HepG2 (cell line): ENCODE results near the gene FRK. TPM values are rescaled to one million over a fixed set of nuclear protein-coding genes. Genes with fewer than 3 reads are reported as not detected.
A peak's percentile ranks its signal among the peaks of the same experiment; 100 is the strongest.

Experiments
- ATAC-seq: fragments of 200-7000 bp; cut with Tn5 transposase; 3 replicates; pipeline ENCODE4 v1.9.1; 2020; ENCODE audit warnings: mild to moderate bottlenecking, moderate library complexity
- BruUV-seq: library from RNA; stranded (reverse); fragments of 400-500 nt; replicated peaks from 2 replicates; lab custom pipeline; 2021; lab: Mats Ljungman, UMichigan
- CTCF ChIA-PET: fragments of 300-600 bp; formaldehyde crosslinking; extraction: SDS; loops from one replicate; lab custom pipeline; 2021; ENCODE audit warnings: low total read pairs, inconsistent platforms, low intra/inter-chr PET ratio; lab: Yijun Ruan, JAX
- POLR2A ChIA-PET: fragments of 350-600 bp; sonication (Branson Sonifier 250); formaldehyde crosslinking; loops from one replicate; lab custom pipeline; 2020; ENCODE audit warnings: antibody characterized with exemption, inconsistent platforms; lab: Yijun Ruan, JAX
- DNase-seq: peaks from one replicate; pipeline ENCODE4 v3.0.0-alpha.2; 2015; ENCODE audit warnings: low spot score
- FAIRE-seq: peaks from 3 replicates; lab custom pipeline; 2011; peaks lifted over from hg19 to GRCh38; lab: Jason Lieb, UNC
- H2AFZ ChIP-seq: one replicate; pipeline ENCODE4 v1.6.1; 2011; ENCODE audit warnings: low read length, inconsistent platforms
- H3K27ac ChIP-seq: fragments of 300-600 bp; 3 replicates; pipeline ENCODE4 v1.8.0; 2011; ENCODE audit warnings: mixed run types, mild to moderate bottlenecking, mixed read lengths, low read length, inconsistent platforms; ENCODE audit not compliant: insufficient read depth; ENCODE audit errors: extremely low read length
- H3K27me3 ChIP-seq, 2 experiments: fragments of 200-600 bp in 1 of 2; 2 replicates in 1 of 2; 3 replicates in 1 of 2; pipeline versions ENCODE4 v1.6.0 to v1.8.0; 2011; ENCODE audit warnings: low read length in 2 of 2, mild to moderate bottlenecking in 2 of 2, moderate library complexity in 2 of 2, inconsistent platforms in 1 of 2; ENCODE audit not compliant: insufficient read depth in 2 of 2, control insufficient read depth in 1 of 2
- H3K36me3 ChIP-seq, 2 experiments: fragments of 200-600 bp in 1 of 2; replicated peaks in 1 of 2; 2 replicates in 1 of 2; 3 replicates in 1 of 2; pipeline versions ENCODE4 v1.5.1 to v1.8.0; 2011; ENCODE audit warnings: low read length in 2 of 2, inconsistent platforms in 1 of 2; ENCODE audit not compliant: insufficient read depth in 2 of 2, control insufficient read depth in 1 of 2
- H3K4me1 ChIP-seq: 2 replicates; pipeline ENCODE4 v1.5.1; 2012; ENCODE audit warnings: low read length, inconsistent platforms; ENCODE audit not compliant: insufficient read depth
- H3K4me2 ChIP-seq: 2 replicates; pipeline ENCODE4 v1.6.0; 2011; ENCODE audit warnings: low read depth, low read length, inconsistent platforms
- H3K4me3 ChIP-seq, 3 experiments: fragments of 200-600 bp in 1 of 3; sonication (generic), shearing (Covaris generic) in 1 of 3; replicated peaks in 1 of 3; 2 replicates each; pipeline ENCODE4 v1.5.1; 2011 to 2016; ENCODE audit warnings: low read length in 3 of 3, inconsistent platforms in 2 of 3, low read depth in 2 of 3, mild to moderate bottlenecking in 2 of 3, control low read depth in 1 of 3, mixed read lengths in 1 of 3; ENCODE audit not compliant: insufficient read depth in 1 of 3
- H3K79me2 ChIP-seq: one replicate; pipeline ENCODE4 v1.6.1; 2011; ENCODE audit warnings: low read length, inconsistent platforms; ENCODE audit not compliant: insufficient read depth
- H3K9ac ChIP-seq: 2 replicates; pipeline ENCODE4 v1.6.0; 2011; ENCODE audit warnings: mild to moderate bottlenecking, low read depth, low read length, inconsistent platforms; ENCODE audit not compliant: insufficient read depth
- H3K9me3 ChIP-seq: 2 replicates; pipeline ENCODE4 v1.5.1; 2012; ENCODE audit warnings: mild to moderate bottlenecking, low read length
- H4K20me1 ChIP-seq: 2 replicates; pipeline ENCODE4 v1.6.0; 2011; ENCODE audit warnings: inconsistent platforms, mild to moderate bottlenecking, low read length, moderate library complexity; ENCODE audit not compliant: insufficient read depth
- BCL6 ChIP-seq: IDR thresholded peaks from 2 replicates; pipeline ENCODE4 v1.6.1; 2016; ENCODE audit warnings: missing genetic modification reagents, missing compliant biosample characterization
- CBFB ChIP-seq: sonication (generic); formaldehyde crosslinking; IDR thresholded peaks from 2 replicates; pipeline ENCODE4 v1.4.0; 2020; ENCODE audit warnings: missing genetic modification reagents
- EP300 ChIP-seq, 3 experiments: sonication (generic) in 1 of 3; formaldehyde crosslinking in 1 of 3; IDR thresholded peaks; 2 replicates each; pipeline versions ENCODE4 v1.5.1 to v1.6.1; 2011 to 2020; ENCODE audit warnings: low read depth in 2 of 3, low read length in 2 of 3, borderline replicate concordance in 1 of 3, improper control_type of control experiment in 1 of 3, mild to moderate bottlenecking in 1 of 3, missing genetic modification reagents in 1 of 3, moderate library complexity in 1 of 3
- FOSL2 ChIP-seq: sonication (generic); formaldehyde crosslinking; IDR thresholded peaks from 2 replicates; pipeline ENCODE4 v1.4.0; 2020; ENCODE audit warnings: missing genetic modification reagents
- FOXA1 ChIP-seq, 2 experiments: fragments of 450-650 bp in 1 of 2; sonication (generic) in 1 of 2; formaldehyde crosslinking in 1 of 2; IDR thresholded peaks; 2 replicates each; pipeline versions ENCODE4 v1.4.0 to v1.6.1; 2016 to 2020; ENCODE audit warnings: missing genetic modification reagents in 1 of 2
- FOXA3 ChIP-seq: IDR thresholded peaks from 2 replicates; pipeline ENCODE4 v1.6.1; 2016; ENCODE audit warnings: missing genetic modification reagents, missing compliant biosample characterization
- JUN ChIP-seq: sonication (generic); formaldehyde crosslinking; IDR thresholded peaks from 2 replicates; pipeline ENCODE4 v1.4.0; 2020; ENCODE audit warnings: mild to moderate bottlenecking, missing genetic modification reagents
- JUND ChIP-seq: sonication (generic); formaldehyde crosslinking; IDR thresholded peaks from 2 replicates; pipeline ENCODE4 v1.8.0; 2022; ENCODE audit warnings: mild to moderate bottlenecking, missing genetic modification reagents
- MXI1 ChIP-seq: IDR thresholded peaks from 3 replicates; pipeline ENCODE4 v1.6.1; 2012; ENCODE audit warnings: low read depth, low read length, inconsistent platforms, borderline replicate concordance
- NCOR1 ChIP-seq: fragments of 200-600 bp; sonication (generic); IDR thresholded peaks from 2 replicates; pipeline ENCODE4 v1.7.0; 2017; ENCODE audit warnings: antibody characterized with exemption, low read length, borderline replicate concordance
- POLR2AphosphoS5 ChIP-seq: IDR thresholded peaks from 2 replicates; pipeline ENCODE4 v1.6.1; 2012; ENCODE audit warnings: low read depth, low read length
- SMARCE1 ChIP-seq: fragments of 450-650 bp; IDR thresholded peaks from 2 replicates; pipeline ENCODE4 v1.6.1; 2017; ENCODE audit warnings: borderline replicate concordance
- SMC3 ChIP-seq: IDR thresholded peaks from 2 replicates; pipeline ENCODE4 v1.6.1; 2011; ENCODE audit warnings: low read length, improper control_type of control experiment
- SNRNP70 ChIP-seq: fragments of 200-400 bp; formaldehyde crosslinking; IDR thresholded peaks from 2 replicates; pipeline ENCODE4 v1.6.1; 2017; ENCODE audit warnings: mild to moderate bottlenecking, low read depth, low read length, moderate library complexity
- SP5 ChIP-seq: IDR thresholded peaks from 2 replicates; pipeline ENCODE4 v1.6.1; 2016; ENCODE audit warnings: low read depth, borderline replicate concordance
- SYNCRIP ChIP-seq: fragments of 200-400 bp; formaldehyde crosslinking; IDR thresholded peaks from 2 replicates; pipeline ENCODE4 v1.6.1; 2018; ENCODE audit warnings: mild to moderate bottlenecking, low read depth, low read length; ENCODE audit not compliant: insufficient read depth
- TAF15 ChIP-seq: fragments of 200-400 bp; formaldehyde crosslinking; IDR thresholded peaks from one replicate; pipeline ENCODE4 v1.6.1; 2018; ENCODE audit warnings: mild to moderate bottlenecking, low read depth, low read length; ENCODE audit not compliant: poor library complexity, severe bottlenecking
- ZNF17 ChIP-seq: sonication (generic); formaldehyde crosslinking; IDR thresholded peaks from 2 replicates; pipeline ENCODE4 v1.5.0; 2020; ENCODE audit warnings: mild to moderate bottlenecking, missing genetic modification reagents
- ZNF7 ChIP-seq: IDR thresholded peaks from 2 replicates; pipeline ENCODE4 v1.6.1; 2016; ENCODE audit warnings: missing biosample characterization, missing genetic modification reagents
- ZNF781 ChIP-seq: sonication (generic); formaldehyde crosslinking; IDR thresholded peaks from 2 replicates; pipeline ENCODE4 v1.5.1; 2020; ENCODE audit warnings: borderline replicate concordance, mild to moderate bottlenecking, missing genetic modification reagents; ENCODE audit errors: not compliant biosample characterization
- WGBS: methylation state at CpG from one replicate; pipeline ENCODE4 v1.1.6; 2017; ENCODE audit warnings: low lambda C conversion rate; 5-methylcytosine and 5-hydroxymethylcytosine counted together
- in situ Hi-C: cut with HindIII; loops from 2 replicates; pipeline ENCODE4 v1.10.0; 2017; ENCODE audit warnings: low pct_unique_long_range_greater_than_20kb; ENCODE audit not compliant: extremely low pct_ligation_motif_present
- intact Hi-C: fragments of 100-400 bp; cut with micrococcal nuclease; formaldehyde crosslinking; loops from one replicate; pipeline ENCODE4 v1.10.0; 2022; ENCODE audit not compliant: unreplicated experiment
- polyA plus RNA-seq, 8 experiments: library from polyadenylated mRNA; depleted of rRNA in 3 of 8; stranded (reverse) in 7 of 8; unstranded in 1 of 8; fragments of >200 nt; fragmentation: Illumina TruSeq in 4 of 8; extraction: Trizol in 4 of 8; gene quantifications; 2 replicates each; pipeline versions ENCODE4 v1.2.1 to v1.2.3, GENCODE V29; 2011 to 2016; ENCODE audit warnings: low read depth in 4 of 8, missing spikeins in 1 of 8, mixed read lengths in 1 of 8; ENCODE audit not compliant: insufficient read depth in 1 of 8
- total RNA-seq, 5 experiments: library from RNA; depleted of rRNA; stranded (reverse); fragments of >200 nt; fragmentation: Illumina TruSeq; extraction: Trizol; gene quantifications; 2 replicates each; pipeline ENCODE4 v1.2.3, GENCODE V29; 2016; ENCODE audit warnings: low read depth in 1 of 5
- TF ChIP-seq, protein P1 (sequence below): IDR thresholded peaks from 2 replicates; pipeline ENCODE4 v1.4.0; 2020; ENCODE audit warnings: mild to moderate bottlenecking, missing genetic modification reagents
- TF ChIP-seq, protein P2 (sequence below): sonication (generic); formaldehyde crosslinking; IDR thresholded peaks from 2 replicates; pipeline ENCODE4 v1.8.1; 2023; ENCODE audit warnings: missing genetic modification reagents, mild to moderate bottlenecking, borderline replicate concordance

FRK gene
- total and polyA plus RNA-seq, 2 of the 13 experiments (the other 11 are each of a cell fraction or from before 2014, with no cell fraction given), result 1.3 to 2.9 TPM

DNA sequence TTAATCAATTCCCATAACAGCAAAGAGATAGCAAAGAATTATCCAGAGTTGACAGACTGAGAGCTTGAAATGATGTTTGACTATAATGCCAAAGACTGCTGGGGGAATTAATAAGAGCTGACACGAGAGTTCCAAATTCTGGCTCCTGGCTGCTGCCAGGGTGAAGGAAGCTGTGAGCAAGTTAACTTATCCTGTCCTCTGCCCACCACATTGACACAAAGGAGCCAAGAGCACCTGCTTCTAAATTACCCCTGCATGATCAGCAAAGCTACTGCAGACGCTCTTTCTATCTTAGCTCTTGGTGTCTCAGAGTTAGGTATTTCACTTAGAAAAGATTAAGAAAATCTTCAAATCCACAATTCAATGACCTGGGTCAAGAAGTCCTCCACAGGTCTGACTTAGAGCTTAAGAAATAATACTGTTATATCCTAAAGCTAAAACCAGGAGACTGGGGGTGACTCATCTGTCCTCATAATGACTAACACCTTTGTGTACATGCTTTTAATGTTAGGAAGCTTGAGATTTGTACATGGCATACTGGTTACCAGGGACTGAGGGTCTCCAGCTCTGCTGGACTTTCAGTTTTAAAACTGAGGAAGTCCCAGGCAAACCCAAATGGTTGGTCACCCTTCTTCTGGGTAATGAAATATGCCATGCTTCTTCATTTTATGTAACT is 13.2 kb upstream of the FRK start:
- Histone ChIP-seq H3K27me3 (no peaks in the 10 kb centered on the region), H3K9ac (no peak overlapping the region), H3K4me1 (peaks cover 58% of the 10 kb centered on the region), H4K20me1 (no peaks in the 10 kb centered on the region), H3K9me3 (no peaks in the 10 kb centered on the region), H2AFZ (no peak overlapping the region), H3K36me3 (no peaks in the 10 kb centered on the region), H3K27ac (no peak overlapping the region), H3K79me2 (no peaks in the 10 kb centered on the region), H3K4me2 (peak overlapping the region; percentile 19; the same call in 1 of the 2 replicates), H3K4me3 (no peak overlapping the region)
- in situ Hi-C loops (no loop called here), intact Hi-C loops (no loop called here)
- BruUV-seq, result no TSS peak
- ChIA-PET CTCF (no interaction called here), POLR2A (interaction anchor here (0.7 to 3.5 kb wide), 5 partner anchors 13 to 57 kb away, joined by 3 to 24 read pairs (median 5); partner anchors contain the start of genes FRK and NT5DC1)
- DNase-seq (peak; percentile 75), FAIRE-seq (no peak), ATAC-seq (peak; percentile 84)
- WGBS, result 77% methylated on average over 2 of the region's 2 CpGs
- TF ChIP-seq ZNF17 (CRISPR knock-in tag), result no peak
- TF ChIP-seq BCL6 (CRISPR knock-in tag), result no peak
- no peak for TF ChIP-seq ZNF7 (CRISPR knock-in tag)
- no peak for TF ChIP-seq NCOR1
- no peak for TF ChIP-seq CBFB (CRISPR knock-in tag)
- TF ChIP-seq SMC3, result no peak
- no peak for TF ChIP-seq SP5 (CRISPR knock-in tag)
- TF ChIP-seq ZNF781 (CRISPR knock-in tag), result no peak
- peak; percentile 93 for TF ChIP-seq FOSL2
- 0 out of 2 replicates have a peak, but pooled peaks have one; percentile 33 for TF ChIP-seq SMARCE1
- TF ChIP-seq MXI1, result peak; percentile 35; the same call in 1 of the 3 replicates
- TF ChIP-seq TAF15, result no peak
- TF ChIP-seq POLR2AphosphoS5, result no peak
- TF ChIP-seq FOXA1 (IDR thresholded peaks at IDR 0.05), result no peak
- TF ChIP-seq FOXA1 (CRISPR knock-in tag; IDR thresholded peaks at IDR 0.05), result peak; percentile 62; the same call in 1 of the 2 replicates
- TF ChIP-seq SNRNP70, result no peak
- no peak for TF ChIP-seq SYNCRIP
- TF ChIP-seq FOXA3 (CRISPR knock-in tag), result peak; percentile 87
- TF ChIP-seq JUND (CRISPR knock-in tag), result 0 out of 2 replicates have a peak, but pooled peaks have one; percentile 46
- peak; percentile 63; the same call in 1 of the 2 replicates for TF ChIP-seq JUN (CRISPR knock-in tag)
- peak in 1 of 2 experiments; percentile 67; a peak in 1 of 4 replicates for TF ChIP-seq EP300 (IDR thresholded peaks at IDR 0.05; ENCODE audit: low read depth in 2 of 2, low read length in 2 of 2)
- TF ChIP-seq EP300 (CRISPR knock-in tag; IDR thresholded peaks at IDR 0.05; ENCODE audit: borderline replicate concordance), result no peak
- TF ChIP-seq, protein P1, sequence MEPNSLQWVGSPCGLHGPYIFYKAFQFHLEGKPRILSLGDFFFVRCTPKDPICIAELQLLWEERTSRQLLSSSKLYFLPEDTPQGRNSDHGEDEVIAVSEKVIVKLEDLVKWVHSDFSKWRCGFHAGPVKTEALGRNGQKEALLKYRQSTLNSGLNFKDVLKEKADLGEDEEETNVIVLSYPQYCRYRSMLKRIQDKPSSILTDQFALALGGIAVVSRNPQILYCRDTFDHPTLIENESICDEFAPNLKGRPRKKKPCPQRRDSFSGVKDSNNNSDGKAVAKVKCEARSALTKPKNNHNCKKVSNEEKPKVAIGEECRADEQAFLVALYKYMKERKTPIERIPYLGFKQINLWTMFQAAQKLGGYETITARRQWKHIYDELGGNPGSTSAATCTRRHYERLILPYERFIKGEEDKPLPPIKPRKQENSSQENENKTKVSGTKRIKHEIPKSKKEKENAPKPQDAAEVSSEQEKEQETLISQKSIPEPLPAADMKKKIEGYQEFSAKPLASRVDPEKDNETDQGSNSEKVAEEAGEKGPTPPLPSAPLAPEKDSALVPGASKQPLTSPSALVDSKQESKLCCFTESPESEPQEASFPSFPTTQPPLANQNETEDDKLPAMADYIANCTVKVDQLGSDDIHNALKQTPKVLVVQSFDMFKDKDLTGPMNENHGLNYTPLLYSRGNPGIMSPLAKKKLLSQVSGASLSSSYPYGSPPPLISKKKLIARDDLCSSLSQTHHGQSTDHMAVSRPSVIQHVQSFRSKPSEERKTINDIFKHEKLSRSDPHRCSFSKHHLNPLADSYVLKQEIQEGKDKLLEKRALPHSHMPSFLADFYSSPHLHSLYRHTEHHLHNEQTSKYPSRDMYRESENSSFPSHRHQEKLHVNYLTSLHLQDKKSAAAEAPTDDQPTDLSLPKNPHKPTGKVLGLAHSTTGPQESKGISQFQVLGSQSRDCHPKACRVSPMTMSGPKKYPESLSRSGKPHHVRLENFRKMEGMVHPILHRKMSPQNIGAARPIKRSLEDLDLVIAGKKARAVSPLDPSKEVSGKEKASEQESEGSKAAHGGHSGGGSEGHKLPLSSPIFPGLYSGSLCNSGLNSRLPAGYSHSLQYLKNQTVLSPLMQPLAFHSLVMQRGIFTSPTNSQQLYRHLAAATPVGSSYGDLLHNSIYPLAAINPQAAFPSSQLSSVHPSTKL (CRISPR knock-in tag), result peak; percentile 72
- TF ChIP-seq, protein P2, sequence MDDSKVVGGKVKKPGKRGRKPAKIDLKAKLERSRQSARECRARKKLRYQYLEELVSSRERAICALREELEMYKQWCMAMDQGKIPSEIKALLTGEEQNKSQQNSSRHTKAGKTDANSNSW (CRISPR knock-in tag), result no peak
